NCI-H526 (cell line): ENCODE data around the gene GYG1.
A peak's percentile ranks its signal among the peaks of the same experiment; 100 is the strongest.

Source experiments
- DNase-seq, 2 experiments: peaks; one replicate each; lab custom pipeline; 2025; lab: John Stamatoyannopoulos, UW

The GYG1 gene

DNA sequence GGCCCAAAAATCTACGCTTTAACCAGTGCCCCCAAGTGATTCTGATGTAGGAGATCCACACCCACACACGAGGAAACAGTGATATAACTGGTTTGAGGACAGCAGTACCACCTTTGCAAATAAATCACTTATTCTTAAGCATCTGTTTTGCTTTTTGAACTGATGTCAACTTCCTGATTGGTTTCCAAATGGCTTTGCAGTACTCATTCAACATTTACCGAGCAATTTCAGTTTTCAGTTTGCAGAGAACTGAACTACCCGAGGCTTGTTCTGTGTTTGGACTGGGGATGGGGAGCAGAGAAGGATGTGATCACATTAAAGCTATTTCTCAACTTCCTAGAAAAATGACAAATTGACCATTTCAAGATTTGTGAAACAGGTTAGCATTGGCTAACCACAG is 1.1 kb upstream of the GYG1 start:
- DNase-seq = no peak

DNA sequence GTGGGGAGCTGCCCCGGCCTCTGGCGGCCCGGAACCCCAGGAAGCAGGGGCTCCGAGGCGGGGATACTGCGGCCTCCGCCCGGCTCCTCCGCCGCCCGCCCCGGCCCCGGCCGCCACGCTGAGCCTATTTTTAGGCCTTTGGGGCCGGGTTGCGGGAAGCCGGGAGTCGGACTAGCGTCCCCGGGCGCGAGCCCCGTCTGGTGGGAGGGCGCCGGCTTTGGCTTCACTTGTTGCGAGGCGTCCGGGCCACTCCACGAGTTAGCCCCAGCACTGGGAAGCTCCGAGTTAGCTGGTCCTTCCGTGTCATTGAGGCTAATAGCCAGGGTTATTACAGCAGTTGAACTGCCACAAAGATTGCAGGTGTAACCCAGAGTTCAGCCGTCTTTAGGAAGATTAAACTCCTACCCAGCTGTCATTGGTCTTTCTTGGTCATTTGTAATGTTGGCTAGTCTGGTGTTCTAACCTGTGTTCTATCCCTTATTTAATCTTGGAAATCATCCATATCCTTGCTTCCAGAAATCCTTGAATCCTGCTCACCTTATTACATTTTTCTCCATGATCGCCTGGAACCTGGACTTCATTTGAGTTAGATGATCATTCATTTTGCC is 791 bp downstream of the GYG1 start:
- DNase-seq = peak; percentile 19 to 76

DNA sequence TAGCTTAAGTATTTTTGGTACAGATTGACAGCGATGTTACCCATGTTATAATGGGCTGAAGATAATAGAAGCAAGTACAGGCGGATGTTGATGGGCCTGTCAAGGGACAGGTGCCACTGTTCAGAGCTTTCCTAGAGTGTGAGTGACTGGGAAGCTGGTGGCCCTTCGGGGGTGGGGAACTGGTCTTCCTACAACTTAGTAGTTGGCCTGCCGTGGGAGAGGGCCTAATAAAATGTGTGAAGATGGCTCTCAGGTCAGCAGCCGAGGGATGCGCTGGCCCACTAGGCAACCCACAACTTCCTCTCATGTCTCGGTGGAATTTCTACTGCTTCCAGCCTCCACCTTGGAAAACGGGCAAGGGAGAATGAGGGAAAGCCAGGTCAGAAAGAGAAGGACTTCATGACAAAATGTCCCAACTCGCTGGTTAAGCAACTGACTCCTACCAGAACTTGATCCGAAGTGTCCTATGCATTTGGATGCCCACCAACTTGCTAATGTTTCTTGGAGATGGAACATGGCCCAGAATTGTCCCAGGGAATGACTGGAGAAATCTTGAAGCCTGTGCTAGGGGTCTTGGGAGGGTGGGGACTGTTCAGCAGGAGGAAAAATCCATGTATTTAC is 1.4 kb downstream of the GYG1 start:
- DNase-seq = no peak

DNA sequence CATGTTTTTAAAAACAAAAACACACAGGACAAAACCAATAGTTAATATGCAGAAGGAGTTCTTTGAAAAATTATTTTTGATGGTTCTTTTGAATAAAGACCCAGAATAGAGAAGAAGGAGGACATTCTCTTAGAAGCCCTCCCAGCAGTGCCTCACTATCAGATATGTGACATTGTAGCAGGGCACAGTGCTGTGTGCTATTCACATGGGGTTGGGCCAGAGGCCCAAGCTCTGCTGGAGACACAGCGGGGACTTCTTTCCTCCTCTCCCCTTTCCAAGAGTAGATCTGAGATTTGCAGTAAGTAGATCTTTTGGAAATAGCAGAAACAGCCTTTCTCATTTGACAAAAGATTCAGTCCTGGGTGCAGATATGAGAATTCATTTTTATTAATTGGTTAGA is 6.3 kb downstream of the GYG1 start:
- no peak for DNase-seq

DNA sequence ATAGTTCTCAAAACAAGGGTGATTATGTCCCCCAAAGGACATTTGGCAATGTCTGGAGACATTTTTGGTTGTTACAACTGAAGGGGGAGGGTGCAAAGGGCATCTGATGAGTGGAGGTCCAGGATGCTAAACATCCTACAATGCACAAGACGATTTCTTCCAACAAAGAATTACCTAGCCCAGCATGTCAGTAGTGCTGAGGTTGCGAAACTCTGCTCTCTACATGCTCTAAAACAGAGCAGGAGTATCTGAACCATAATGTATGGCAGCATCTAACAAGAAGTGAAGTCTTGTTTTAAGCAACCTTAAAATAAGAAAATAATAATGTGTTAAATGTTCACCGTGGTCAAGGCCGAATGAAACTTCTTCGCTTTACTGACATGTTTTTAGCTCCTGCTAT is 7.0 kb downstream of the GYG1 start:
- no peak for DNase-seq

DNA sequence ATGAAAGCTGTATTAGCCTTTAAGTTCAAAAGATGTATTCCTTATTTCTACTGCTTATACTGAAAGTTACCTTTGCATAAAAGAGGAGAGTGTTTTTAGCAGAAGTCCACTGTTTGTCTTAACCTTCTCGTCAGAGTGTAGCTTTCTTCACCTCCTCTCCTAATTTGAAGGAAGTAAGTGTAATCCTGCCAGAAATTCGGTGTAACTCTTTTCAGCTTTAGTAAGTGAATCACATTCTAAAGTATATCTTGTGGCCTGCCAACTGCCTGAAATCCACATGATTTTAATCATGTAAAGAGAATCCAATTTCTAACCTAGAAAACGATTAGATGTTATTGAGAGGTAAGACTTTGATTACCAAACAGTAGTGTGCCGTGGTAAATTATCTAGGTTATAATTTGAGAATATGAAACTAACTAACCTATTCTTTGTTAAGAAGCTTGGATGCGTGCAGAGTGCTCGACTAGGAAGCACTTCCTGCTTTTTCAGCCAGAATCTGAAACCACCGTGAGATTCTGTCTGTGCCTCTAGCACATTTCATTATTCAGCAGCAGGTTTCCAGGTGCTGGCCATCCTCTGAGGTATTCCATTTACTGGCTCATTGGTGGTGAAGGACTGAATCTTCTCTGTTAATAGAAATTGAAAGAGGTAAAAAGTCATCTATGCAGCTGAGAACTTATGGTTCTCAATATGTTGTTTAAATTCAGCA is 7.5 kb downstream of the GYG1 start:
- DNase-seq = no peak

GRCh38 chr3:148999806-149000205 is 8.5 kb downstream of the GYG1 start:
- DNase-seq = no peak

DNA sequence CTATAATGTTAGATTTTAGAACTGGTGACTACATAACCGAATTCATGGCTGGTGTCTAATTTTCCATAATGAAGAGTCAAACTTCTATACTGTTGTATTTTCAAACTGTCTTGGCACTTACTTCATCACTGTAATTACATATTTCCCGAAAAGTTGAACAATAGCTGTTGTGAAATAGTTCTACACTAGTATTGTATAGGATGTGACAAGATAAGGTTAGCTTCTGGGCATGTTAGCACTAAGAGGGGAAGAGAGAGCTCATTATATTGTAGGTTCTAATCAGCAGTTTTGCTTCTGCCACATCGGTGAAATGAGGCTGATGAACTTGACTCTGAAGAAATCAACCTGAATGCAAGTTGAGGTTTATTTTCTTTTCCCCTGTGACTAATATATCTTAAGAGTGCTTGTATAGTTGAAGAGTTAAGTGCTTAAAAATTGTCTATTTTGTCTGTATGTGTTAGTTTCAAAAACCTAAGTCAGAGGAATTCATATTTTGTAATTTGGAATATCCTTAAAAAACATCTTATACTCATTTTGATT is 8.9 kb downstream of the GYG1 start:
- no peak for DNase-seq

- DNase-seq = no peak
These were observed 10.4 kb downstream of the GYG1 start for GRCh38 chr3:149001727-149002126.

DNA sequence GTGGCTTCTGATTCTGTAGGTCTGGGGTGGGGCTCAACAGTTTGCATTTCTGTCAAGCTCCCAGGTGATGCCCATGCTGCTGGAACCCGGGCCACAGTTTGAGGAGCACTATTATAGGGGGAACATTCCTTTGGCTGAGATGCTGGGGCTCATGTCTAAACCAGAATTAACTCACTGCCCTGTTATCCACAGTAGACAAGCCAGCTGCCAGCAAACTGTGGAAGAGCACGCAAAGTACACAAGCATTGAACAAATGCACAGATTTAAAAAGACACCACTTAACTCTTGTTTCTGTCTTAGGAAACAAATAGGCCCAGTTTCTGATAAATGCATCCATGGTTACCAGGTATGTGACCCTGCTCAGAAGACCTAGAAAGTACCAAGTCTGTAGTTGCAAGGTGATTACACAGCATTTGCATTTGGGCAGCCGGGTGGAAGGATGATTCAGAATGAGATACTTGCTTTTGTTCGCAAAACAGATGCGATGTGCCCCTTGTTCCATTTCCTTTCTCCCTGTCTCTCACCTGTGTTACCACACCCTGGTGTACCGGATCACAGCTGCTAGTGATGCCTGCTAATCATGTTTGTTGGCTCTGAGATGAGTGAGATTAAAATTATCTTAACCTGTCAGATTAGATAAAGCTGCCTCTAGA is 12.4 kb downstream of the GYG1 start:
- peak; percentile 69 to 82 for DNase-seq

- peak; percentile 41 to 76 for DNase-seq
These were observed 13.3 kb downstream of the GYG1 start for GRCh38 chr3:149004622-149005021.

- DNase-seq = no peak
These were observed 14.1 kb downstream of the GYG1 start for GRCh38 chr3:149005416-149005815.

- no peak for DNase-seq
These were observed 16.4 kb downstream of the GYG1 start for GRCh38 chr3:149007567-149008257.

DNA sequence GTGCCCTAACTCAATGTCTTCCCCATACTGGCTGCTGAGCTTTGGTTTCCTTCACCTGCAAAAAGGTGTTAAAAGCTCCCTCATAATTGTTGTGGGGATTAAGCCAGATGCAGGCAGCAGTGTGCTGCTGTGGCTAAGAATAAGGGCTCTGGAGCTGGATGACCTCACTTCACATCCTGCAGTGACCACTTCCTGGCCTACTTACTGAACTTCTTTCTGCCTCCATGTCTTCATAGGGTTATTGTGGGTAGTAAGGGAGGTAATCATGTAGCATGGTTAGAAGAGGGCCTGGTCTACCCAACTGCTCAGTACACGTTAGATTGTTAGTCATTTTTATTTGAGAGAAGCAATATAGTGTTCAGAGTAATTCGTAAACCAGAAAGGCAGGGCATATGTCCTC is 18.4 kb downstream of the GYG1 start:
- DNase-seq = no peak

DNA sequence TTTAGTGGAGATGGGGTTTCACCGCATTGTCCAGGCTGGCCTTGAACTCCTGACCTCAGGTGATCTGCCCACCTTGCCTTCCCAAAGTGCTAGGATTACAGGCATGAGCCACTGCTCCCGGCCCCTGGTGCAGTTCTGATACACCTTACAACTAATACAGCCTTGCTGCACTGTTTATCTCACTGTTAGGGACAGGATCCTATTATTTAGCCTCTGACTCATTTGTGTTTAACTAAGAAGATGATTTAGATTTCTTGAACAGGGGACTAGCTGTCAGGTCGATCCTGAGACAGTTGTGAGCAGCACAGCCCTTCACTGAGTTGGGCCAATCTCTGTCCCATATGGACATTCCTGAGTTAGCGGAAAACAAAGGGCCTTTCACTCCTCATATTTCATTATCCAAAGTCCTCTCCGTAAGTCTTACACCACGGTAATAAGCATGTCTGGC is 19.2 kb downstream of the GYG1 start:
- DNase-seq = peak; percentile 66 to 71

- DNase-seq = peak; percentile 61 to 64
These were observed 19.6 kb downstream of the GYG1 start for GRCh38 chr3:149010966-149011365.

DNA sequence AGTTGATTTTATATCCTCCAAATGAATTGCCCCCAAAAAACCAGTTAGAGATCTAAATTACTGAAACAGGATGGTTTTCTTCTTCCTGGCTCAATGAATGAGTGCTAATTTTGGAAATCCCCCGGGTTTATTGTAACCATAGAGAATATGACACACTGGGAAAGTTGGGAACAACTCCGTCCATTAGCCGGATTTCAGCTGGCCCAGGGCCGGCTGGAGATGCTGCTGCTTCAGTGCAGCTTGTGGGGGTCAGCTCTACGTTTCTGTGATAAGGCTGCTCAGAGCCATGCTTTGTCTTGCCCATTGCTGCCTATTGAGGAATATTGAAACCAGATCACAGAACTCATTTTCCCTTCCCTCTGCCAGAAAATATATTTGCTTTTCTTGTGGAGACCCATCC is 20.3 kb downstream of the GYG1 start:
- no peak for DNase-seq

- no peak for DNase-seq
These were observed 22.4 kb downstream of the GYG1 start for GRCh38 chr3:149013726-149014125.

GRCh38 chr3:149015393-149015792 is 24.1 kb downstream of the GYG1 start:
- DNase-seq = no peak

DNA sequence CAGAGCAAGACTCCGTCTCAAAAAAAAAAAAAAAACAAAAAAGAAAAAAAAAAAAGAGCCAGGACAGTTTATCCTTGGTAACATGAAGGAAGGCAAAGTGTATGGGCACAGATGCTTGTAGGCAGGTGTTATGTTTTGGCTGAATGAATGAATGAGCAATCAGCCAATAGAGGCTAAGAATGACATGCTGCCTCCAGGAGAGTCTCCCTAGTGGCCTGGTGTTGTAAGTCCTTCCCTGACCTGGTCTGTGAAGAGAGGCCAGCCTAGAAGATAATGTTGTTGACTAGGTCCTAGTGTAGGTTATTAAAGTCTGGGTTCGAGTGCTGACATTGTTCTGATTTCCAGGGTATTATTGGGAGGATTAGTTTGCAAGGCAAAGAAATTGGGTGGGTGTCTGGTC is 24.9 kb downstream of the GYG1 start:
- no peak for DNase-seq

DNA sequence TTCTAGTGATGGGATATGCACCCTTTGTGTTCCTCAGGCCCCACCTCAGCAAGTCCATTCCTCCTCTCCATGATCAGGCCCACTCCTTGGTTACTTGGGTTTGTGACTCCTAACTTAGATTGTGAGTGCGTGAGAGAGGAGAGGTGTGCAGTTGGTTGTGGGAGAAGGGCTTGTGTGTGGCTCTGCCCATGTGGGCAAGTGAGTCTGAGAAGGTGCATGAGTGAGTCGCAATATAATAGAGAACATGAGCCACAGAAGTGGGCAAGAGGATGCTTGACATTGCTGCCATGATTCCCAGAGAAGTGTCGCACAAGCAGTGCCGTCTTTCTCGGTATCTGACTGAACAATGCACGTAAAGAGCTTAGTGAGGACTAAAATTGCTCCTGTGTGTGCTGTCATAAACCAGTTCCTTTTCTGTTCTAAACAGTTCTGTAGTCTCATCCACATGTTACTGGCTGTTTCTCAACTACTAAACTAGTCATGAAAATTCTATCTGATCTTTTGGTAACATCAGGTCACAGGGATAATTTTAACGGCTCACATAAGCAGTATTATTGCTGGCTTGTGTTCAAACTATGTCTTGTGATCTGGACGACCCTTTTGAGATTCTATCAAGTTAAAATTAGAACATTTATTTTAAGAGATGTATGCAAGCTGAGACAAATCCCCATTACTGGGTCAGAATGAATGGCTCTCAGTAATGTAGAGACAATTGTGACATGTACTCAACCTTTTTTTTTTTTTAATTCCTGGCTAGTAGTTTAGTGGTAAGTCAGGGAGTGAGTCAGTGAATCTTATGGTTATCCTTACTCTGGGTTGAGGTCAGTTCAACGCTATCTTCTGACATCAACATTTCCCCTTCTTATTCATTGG is 25.6 kb downstream of the GYG1 start:
- DNase-seq = no peak
